Suprapubic skin (tissue), 4 donors: ENCODE data around the gene NCKAP5. TPM values are rescaled to one million over a fixed set of nuclear protein-coding genes. Genes with fewer than 3 reads are reported as not detected.

Source experiments
- DNase-seq, 2 donors: peaks; one replicate each; pipeline ENCODE4 v3.0.0-alpha.2; 2019; ENCODE audit warnings: low spot score in 2 of 2
- H3K27ac ChIP-seq: fragments of 200-600 bp; sonication (generic); one replicate; pipeline ENCODE4 v1.5.1; 2019
- H3K27me3 ChIP-seq: fragments of 200-600 bp; sonication (generic); one replicate; pipeline ENCODE4 v1.5.1; 2019
- H3K36me3 ChIP-seq: fragments of 200-600 bp; sonication (generic); one replicate; pipeline ENCODE4 v1.5.1; 2019
- H3K4me1 ChIP-seq: fragments of 200-600 bp; sonication (generic); one replicate; pipeline ENCODE4 v1.5.1; 2019
- H3K4me3 ChIP-seq: fragments of 200-600 bp; sonication (generic); one replicate; pipeline ENCODE4 v1.5.1; 2019; ENCODE audit warnings: mild to moderate bottlenecking
- H3K9me3 ChIP-seq: fragments of 200-600 bp; sonication (generic); one replicate; pipeline ENCODE4 v1.5.1; 2019
- EP300 ChIP-seq: sonication (generic); formaldehyde crosslinking; IDR thresholded peaks from one replicate; pipeline ENCODE4 v1.6.1; 2017; ENCODE audit warnings: antibody characterized with exemption
- POLR2A ChIP-seq, 2 donors: fragments of 450-650 bp; IDR thresholded peaks; one replicate each; pipeline ENCODE4 v1.6.1; 2017; ENCODE audit warnings: antibody characterized with exemption in 2 of 2, mild to moderate bottlenecking in 2 of 2, moderate library complexity in 2 of 2
- POLR2AphosphoS5 ChIP-seq, 3 donors: sonication (generic); formaldehyde crosslinking; IDR thresholded peaks; one replicate each; pipeline ENCODE4 v1.6.1; 2017; ENCODE audit warnings: antibody characterized with exemption in 3 of 3
- whole genome bisulfite sequencing: methylation state at CpG from one replicate; pipeline ENCODE4 v1.1.5; 2018; 5-methylcytosine and 5-hydroxymethylcytosine counted together
- total RNA-seq, 4 donors: library from RNA; depleted of rRNA; stranded (reverse); fragments of >200 nt; gene quantifications; one replicate each; pipeline ENCODE4 v1.1.0, GENCODE V29; 2016
- TF ChIP-seq, protein P1 (sequence below), 2 donors: fragments of 200-600 bp in 1 of 2; fragments of 450-650 bp in 1 of 2; sonication (generic) in 1 of 2; IDR thresholded peaks; one replicate each; pipeline ENCODE4 v1.5.1; 2016 to 2019; ENCODE audit warnings: antibody characterized with exemption in 2 of 2, mild to moderate bottlenecking in 1 of 2, moderate library complexity in 1 of 2

The NCKAP5 gene
- total RNA-seq, 4 donors from 2014 or later: 2.8 to 6.4 (median 4.2) TPM

- Histone ChIP-seq H3K36me3 (no peaks in the 10 kb centered on the region), H3K27me3 (no peaks in the 10 kb centered on the region), H3K4me3 (no peak overlapping the region), H3K4me1 (no peaks in the 10 kb centered on the region), H3K9me3 (no peaks in the 10 kb centered on the region), H3K27ac (no peak overlapping the region)
- no peak for DNase-seq
- WGBS: 92% methylated on average over 4 of the region's 4 CpGs
- TF ChIP-seq POLR2A (IDR thresholded peaks at IDR 0.05): no peak
- TF ChIP-seq POLR2AphosphoS5 (IDR thresholded peaks at IDR 0.05): no peak
- TF ChIP-seq EP300: no peak
- TF ChIP-seq, protein P1, sequence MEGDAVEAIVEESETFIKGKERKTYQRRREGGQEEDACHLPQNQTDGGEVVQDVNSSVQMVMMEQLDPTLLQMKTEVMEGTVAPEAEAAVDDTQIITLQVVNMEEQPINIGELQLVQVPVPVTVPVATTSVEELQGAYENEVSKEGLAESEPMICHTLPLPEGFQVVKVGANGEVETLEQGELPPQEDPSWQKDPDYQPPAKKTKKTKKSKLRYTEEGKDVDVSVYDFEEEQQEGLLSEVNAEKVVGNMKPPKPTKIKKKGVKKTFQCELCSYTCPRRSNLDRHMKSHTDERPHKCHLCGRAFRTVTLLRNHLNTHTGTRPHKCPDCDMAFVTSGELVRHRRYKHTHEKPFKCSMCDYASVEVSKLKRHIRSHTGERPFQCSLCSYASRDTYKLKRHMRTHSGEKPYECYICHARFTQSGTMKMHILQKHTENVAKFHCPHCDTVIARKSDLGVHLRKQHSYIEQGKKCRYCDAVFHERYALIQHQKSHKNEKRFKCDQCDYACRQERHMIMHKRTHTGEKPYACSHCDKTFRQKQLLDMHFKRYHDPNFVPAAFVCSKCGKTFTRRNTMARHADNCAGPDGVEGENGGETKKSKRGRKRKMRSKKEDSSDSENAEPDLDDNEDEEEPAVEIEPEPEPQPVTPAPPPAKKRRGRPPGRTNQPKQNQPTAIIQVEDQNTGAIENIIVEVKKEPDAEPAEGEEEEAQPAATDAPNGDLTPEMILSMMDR (IDR thresholded peaks at IDR 0.05): no peak
Measured at GRCh38 chr2:133512121-133512520, 56.1 kb downstream of the NCKAP5 start.

DNA sequence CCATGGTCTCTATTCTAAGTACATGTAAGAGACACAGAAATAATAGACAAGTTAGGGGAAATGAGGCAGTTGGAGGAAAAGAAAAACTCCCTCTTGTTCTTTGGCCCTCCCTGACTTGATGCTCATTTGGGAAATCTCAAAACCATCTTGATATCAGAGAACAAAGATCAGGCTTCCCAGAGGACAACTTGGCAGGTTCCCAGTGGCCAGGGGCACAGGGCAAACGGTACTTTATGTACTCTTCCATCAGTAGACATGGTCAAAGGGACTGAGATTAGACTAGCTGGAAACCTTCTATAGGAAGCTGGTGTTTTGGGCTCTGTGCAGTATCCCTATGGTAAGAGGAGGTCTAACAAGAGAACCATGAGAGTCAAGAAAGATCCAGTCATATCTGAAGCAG, 56.6 kb downstream of the NCKAP5 start:
- TF ChIP-seq POLR2AphosphoS5 (IDR thresholded peaks at IDR 0.05) (no peak), EP300 (no peak), POLR2A (IDR thresholded peaks at IDR 0.05) (no peak)
- TF ChIP-seq, protein P1 (IDR thresholded peaks at IDR 0.05): no peak

GRCh38 chr2:133509777-133510176, 58.5 kb downstream of the NCKAP5 start:
- Histone ChIP-seq H3K27ac (no peak overlapping the region), H3K27me3 (no peaks in the 10 kb centered on the region), H3K4me1 (peaks cover 4% of the 10 kb centered on the region), H3K36me3 (no peaks in the 10 kb centered on the region), H3K4me3 (no peak overlapping the region), H3K9me3 (no peaks in the 10 kb centered on the region)
- 80% methylated on average over 6 of the region's 6 CpGs for WGBS
- DNase-seq: no peak
- TF ChIP-seq EP300: no peak
- TF ChIP-seq, protein P1 (IDR thresholded peaks at IDR 0.05): no peak
- TF ChIP-seq POLR2AphosphoS5 (IDR thresholded peaks at IDR 0.05): no peak
- TF ChIP-seq POLR2A (IDR thresholded peaks at IDR 0.05): no peak

More for the DNA sequence above, 56.6 kb downstream of the NCKAP5 start:
- Histone ChIP-seq H3K36me3 (no peaks in the 10 kb centered on the region), H3K4me1 (no peaks in the 10 kb centered on the region), H3K4me3 (no peak overlapping the region), H3K9me3 (no peaks in the 10 kb centered on the region), H3K27me3 (no peaks in the 10 kb centered on the region), H3K27ac (no peak overlapping the region)
- WGBS: 0% methylated on average over 1 of the region's 1 CpG
- DNase-seq: no peak

GRCh38 chr2:133508546-133509165, 59.6 kb downstream of the NCKAP5 start:
- no peak overlapping the region for H3K4me3 ChIP-seq
- no peaks in the 10 kb centered on the region for H3K27me3 ChIP-seq
- no peak for DNase-seq
- WGBS: 90% methylated on average over 7 of the region's 7 CpGs
- TF ChIP-seq POLR2AphosphoS5 (IDR thresholded peaks at IDR 0.05) (no peak), EP300 (no peak), POLR2A (IDR thresholded peaks at IDR 0.05) (no peak)
- TF ChIP-seq, protein P1 (IDR thresholded peaks at IDR 0.05): no peak
- H3K9me3 ChIP-seq: no peaks in the 10 kb centered on the region
- no peaks in the 10 kb centered on the region for H3K36me3 ChIP-seq
- peaks cover 9% of the 10 kb centered on the region for H3K4me1 ChIP-seq
- H3K27ac ChIP-seq: no peak overlapping the region

- WGBS: 56% methylated on average over 6 of the region's 6 CpGs
- no peak overlapping the region for H3K27ac ChIP-seq
- no peak for TF ChIP-seq POLR2A (IDR thresholded peaks at IDR 0.05)
- TF ChIP-seq, protein P1 (IDR thresholded peaks at IDR 0.05): no peak
- no peak for TF ChIP-seq POLR2AphosphoS5 (IDR thresholded peaks at IDR 0.05)
- TF ChIP-seq EP300: no peak
- DNase-seq: no peak
- no peaks in the 10 kb centered on the region for H3K27me3 ChIP-seq
- no peaks in the 10 kb centered on the region for H3K9me3 ChIP-seq
- H3K4me3 ChIP-seq: no peak overlapping the region
- H3K36me3 ChIP-seq: no peaks in the 10 kb centered on the region
- peaks cover 9% of the 10 kb centered on the region for H3K4me1 ChIP-seq
Measured at GRCh38 chr2:133506996-133507395, 61.3 kb downstream of the NCKAP5 start.
